PC-3 (cell line): ENCODE data around the gene RASSF5.

Experiments
- CTCF ChIP-seq: fragments of 300-600 bp; sonication (generic); conservative IDR thresholded peaks from 2 replicates; pipeline ENCODE4 v1.5.1; 2017; ENCODE audit warnings: antibody characterized with exemption, low read depth, mild to moderate bottlenecking, low read length
- EZH2 ChIP-seq: fragments of 300-600 bp; sonication (generic); IDR thresholded peaks from one replicate; pipeline ENCODE4 v1.6.1; 2017; ENCODE audit warnings: antibody characterized with exemption, mild to moderate bottlenecking, low read length; ENCODE audit not compliant: unreplicated experiment
- EZH2phosphoT487 ChIP-seq: fragments of 300-600 bp; sonication (generic); IDR thresholded peaks from 2 replicates; pipeline ENCODE4 v1.6.1; 2018; ENCODE audit warnings: mild to moderate bottlenecking, antibody characterized with exemption, low read length, borderline replicate concordance

- TF ChIP-seq CTCF (no peak), EZH2 (no peak), EZH2phosphoT487 (no peak)
These were observed 3.0 kb downstream of the RASSF5 start for GRCh38 chr1:206510371-206510770.
